ENCODE results near the gene TPP1. TPM values are rescaled to one million over a fixed set of nuclear protein-coding genes. Genes with fewer than 3 reads are reported as not detected.

Gene TPP1
- total RNA-seq, 1 donor from 2014 or later, result 50.1 TPM

DNA sequence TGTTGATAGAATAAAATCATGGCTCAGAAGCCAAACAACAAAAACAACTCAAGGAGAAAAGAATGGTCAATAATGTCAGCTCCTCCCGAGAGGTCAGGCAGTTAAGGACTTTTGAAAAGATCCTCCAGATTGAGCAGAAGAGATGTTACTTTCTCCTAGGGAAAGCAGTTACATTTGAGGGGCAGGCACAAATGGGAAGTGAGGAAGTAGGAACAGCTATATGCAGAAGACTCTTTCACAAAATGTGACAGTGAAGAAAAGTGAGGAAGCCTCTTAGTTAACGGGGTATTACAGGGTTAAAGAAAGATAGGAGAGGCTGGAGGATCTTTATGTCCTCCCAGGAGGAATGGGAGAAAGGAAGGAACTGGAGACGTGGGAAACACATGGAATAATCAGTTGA lies 33.0 kb upstream of the TPP1 start:
- Mint-ChIP-seq H3K9me3 (no peaks in the 10 kb centered on the region), H3K4me1 (peaks cover 12% of the 10 kb centered on the region), H3K27ac (no peak overlapping the region), H3K36me3 (no peaks in the 10 kb centered on the region), H3K27me3 (ENCODE audit: low read depth) (peaks cover 13% of the 10 kb centered on the region), H3K4me3 (no peak overlapping the region)
- TF ChIP-seq, protein P1, sequence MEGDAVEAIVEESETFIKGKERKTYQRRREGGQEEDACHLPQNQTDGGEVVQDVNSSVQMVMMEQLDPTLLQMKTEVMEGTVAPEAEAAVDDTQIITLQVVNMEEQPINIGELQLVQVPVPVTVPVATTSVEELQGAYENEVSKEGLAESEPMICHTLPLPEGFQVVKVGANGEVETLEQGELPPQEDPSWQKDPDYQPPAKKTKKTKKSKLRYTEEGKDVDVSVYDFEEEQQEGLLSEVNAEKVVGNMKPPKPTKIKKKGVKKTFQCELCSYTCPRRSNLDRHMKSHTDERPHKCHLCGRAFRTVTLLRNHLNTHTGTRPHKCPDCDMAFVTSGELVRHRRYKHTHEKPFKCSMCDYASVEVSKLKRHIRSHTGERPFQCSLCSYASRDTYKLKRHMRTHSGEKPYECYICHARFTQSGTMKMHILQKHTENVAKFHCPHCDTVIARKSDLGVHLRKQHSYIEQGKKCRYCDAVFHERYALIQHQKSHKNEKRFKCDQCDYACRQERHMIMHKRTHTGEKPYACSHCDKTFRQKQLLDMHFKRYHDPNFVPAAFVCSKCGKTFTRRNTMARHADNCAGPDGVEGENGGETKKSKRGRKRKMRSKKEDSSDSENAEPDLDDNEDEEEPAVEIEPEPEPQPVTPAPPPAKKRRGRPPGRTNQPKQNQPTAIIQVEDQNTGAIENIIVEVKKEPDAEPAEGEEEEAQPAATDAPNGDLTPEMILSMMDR (IDR thresholded peaks at IDR 0.05; ENCODE audit: unreplicated experiment), result no peak
- no peak for DNase-seq (ENCODE audit: low spot score in 2 of 2, unreplicated experiment in 2 of 2)

DNA sequence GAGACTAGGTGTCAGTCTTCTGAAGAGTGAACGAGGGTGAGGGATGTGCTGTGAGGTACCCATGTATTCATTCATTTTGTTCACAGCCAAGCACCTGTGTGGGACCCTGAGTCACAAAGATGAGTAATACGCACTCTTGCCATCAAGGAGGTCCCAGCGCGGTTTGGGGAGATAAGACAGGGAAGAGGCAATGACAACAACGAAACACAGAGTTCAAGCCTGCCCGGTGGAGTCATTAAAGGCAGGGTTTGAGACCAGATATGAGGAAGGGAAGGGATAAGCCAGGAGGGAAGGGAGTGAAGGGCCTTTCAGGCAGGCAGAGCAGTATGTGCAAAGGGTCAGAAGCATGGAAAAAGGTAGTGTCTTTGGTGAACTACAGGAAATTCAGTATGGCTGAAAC lies 31.8 kb upstream of the TPP1 start:
- Mint-ChIP-seq H3K9me3 (no peaks in the 10 kb centered on the region), H3K27me3 (ENCODE audit: low read depth) (peaks cover 1% of the 10 kb centered on the region), H3K27ac (no peak overlapping the region), H3K4me1 (peaks cover under 1% of the 10 kb centered on the region), H3K4me3 (no peak overlapping the region), H3K36me3 (no peaks in the 10 kb centered on the region)
- TF ChIP-seq, protein P1 (IDR thresholded peaks at IDR 0.05; ENCODE audit: unreplicated experiment), result no peak
- no peak for DNase-seq (ENCODE audit: low spot score in 2 of 2, unreplicated experiment in 2 of 2)

DNA sequence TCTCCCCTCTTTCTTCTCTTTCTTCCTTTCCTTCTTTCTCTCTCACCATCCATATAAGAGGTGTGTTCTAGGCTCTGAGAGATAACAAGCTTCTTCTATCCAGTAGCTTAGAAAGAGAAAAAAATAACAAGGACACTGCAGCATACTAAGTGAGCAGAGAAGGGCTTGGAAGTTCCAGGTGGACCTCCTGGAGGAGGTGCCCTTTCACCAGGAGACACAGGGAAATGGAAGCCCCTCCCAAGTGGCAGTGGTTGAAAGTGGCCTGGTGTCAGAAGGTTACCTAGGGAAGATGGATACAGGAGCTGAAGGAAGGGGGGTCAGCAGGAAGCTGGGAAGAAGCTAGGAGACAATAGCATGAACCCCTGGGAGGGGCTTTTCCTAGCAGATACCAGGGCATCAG lies 30.9 kb upstream of the TPP1 start:
- H3K9me3 Mint-ChIP-seq, result no peaks in the 10 kb centered on the region
- TF ChIP-seq, protein P1 (IDR thresholded peaks at IDR 0.05; ENCODE audit: unreplicated experiment), result no peak
- no peaks in the 10 kb centered on the region for H3K36me3 Mint-ChIP-seq
- no peak for DNase-seq (ENCODE audit: low spot score in 2 of 2, unreplicated experiment in 2 of 2)
- no peak overlapping the region for H3K4me3 Mint-ChIP-seq
- no peaks in the 10 kb centered on the region for H3K27me3 Mint-ChIP-seq (ENCODE audit: low read depth)
- no peak overlapping the region for H3K27ac Mint-ChIP-seq
- peaks cover 3% of the 10 kb centered on the region for H3K4me1 Mint-ChIP-seq

DNA sequence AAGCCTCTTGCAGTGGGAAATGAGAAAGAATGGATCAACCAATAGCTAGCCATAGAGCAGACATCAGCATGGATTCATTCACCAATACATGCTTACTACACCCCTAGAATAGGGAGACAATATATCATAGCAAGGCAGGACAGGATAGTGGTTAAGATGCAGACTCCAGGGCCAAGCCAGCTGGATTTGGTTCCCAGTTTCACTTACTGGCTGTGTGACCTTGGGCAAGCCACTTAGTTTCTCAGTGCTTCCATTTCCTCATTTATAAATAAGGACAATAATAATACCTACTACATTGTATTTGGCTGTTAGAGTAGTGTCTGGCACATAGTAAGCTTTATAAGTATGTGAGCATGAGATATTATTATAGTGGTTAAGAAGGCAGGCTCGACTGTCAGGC lies 29.3 kb upstream of the TPP1 start:
- H3K27ac Mint-ChIP-seq, result no peak overlapping the region
- DNase-seq (ENCODE audit: low spot score in 2 of 2, unreplicated experiment in 2 of 2), result no peak
- H3K27me3 Mint-ChIP-seq (ENCODE audit: low read depth), result no peaks in the 10 kb centered on the region
- peaks cover 3% of the 10 kb centered on the region for H3K4me1 Mint-ChIP-seq
- H3K9me3 Mint-ChIP-seq, result no peaks in the 10 kb centered on the region
- H3K4me3 Mint-ChIP-seq, result no peak overlapping the region
- TF ChIP-seq, protein P1 (IDR thresholded peaks at IDR 0.05; ENCODE audit: unreplicated experiment), result no peak
- H3K36me3 Mint-ChIP-seq, result peaks cover 3% of the 10 kb centered on the region

DNA sequence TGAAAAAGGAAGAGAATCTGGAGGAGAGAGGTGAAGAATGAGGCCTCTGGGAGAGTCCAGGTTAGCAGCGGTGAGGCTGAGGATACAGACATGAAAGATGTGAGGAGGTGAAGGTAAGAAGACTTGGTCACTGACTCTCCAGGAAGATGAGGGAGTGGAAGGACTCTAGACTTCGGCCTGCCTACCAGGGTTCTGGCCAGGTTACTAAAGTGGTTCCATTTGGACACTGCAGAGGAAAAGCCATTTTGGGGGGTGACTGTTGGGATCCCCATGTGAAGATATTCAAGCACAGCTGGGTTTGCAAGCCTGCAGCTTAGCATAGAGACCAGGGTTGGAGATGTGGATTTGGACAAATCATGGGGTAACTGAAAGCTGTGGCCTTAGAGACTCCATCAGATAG lies 28.6 kb upstream of the TPP1 start:
- no peaks in the 10 kb centered on the region for H3K9me3 Mint-ChIP-seq
- H3K36me3 Mint-ChIP-seq, result peaks cover 3% of the 10 kb centered on the region
- H3K4me3 Mint-ChIP-seq, result no peak overlapping the region
- no peak overlapping the region for H3K27ac Mint-ChIP-seq
- H3K27me3 Mint-ChIP-seq (ENCODE audit: low read depth), result no peaks in the 10 kb centered on the region
- DNase-seq (ENCODE audit: low spot score in 2 of 2, unreplicated experiment in 2 of 2), result no peak
- TF ChIP-seq, protein P1 (IDR thresholded peaks at IDR 0.05; ENCODE audit: unreplicated experiment), result no peak
- peaks cover 3% of the 10 kb centered on the region for H3K4me1 Mint-ChIP-seq

All from mesothelial cell of epicardium (in vitro differentiated cells).